ENCODE data around the gene SOX12.

Gene SOX12

GRCh38 chr20:325045-325888 is at the start of gene SOX12:
SOX12 (plus strand) TSS chr20:325552; CDS start chr20:325925, 373 bp downstream.
- peak; percentile 93 for DNase-seq

GRCh38 chr20:275791-276190 is 49.6 kb upstream of the SOX12 start:
- no peak for DNase-seq

- DNase-seq = no peak
Observed at GRCh38 chr20:276620-277495, 48.5 kb upstream of the SOX12 start.

- no peak for DNase-seq
Observed at GRCh38 chr20:277496-277781, 47.9 kb upstream of the SOX12 start.

- DNase-seq = no peak
Observed at GRCh38 chr20:278181-278580, 47.2 kb upstream of the SOX12 start.

GRCh38 chr20:278607-279571 is 46.5 kb upstream of the SOX12 start:
- peak; percentile 14 for DNase-seq

- no peak for DNase-seq
Observed at GRCh38 chr20:284172-284571, 41.2 kb upstream of the SOX12 start.

- no peak for DNase-seq
Observed at GRCh38 chr20:286508-286907, 38.8 kb upstream of the SOX12 start.

- DNase-seq = no peak
Observed at GRCh38 chr20:288956-289692, 36.2 kb upstream of the SOX12 start.

- no peak for DNase-seq
Observed at GRCh38 chr20:289693-290083, 35.7 kb upstream of the SOX12 start.

GRCh38 chr20:290084-290831 is 35.1 kb upstream of the SOX12 start, which contains the start of gene C20orf96:
C20orf96 (minus strand) TSS chr20:290750; CDS start chr20:290610, 140 bp downstream.
- peak; percentile 94 for DNase-seq

- DNase-seq = no peak
Observed at GRCh38 chr20:294602-295001, 30.8 kb upstream of the SOX12 start.

- no peak for DNase-seq
Observed at GRCh38 chr20:295804-296203, 29.5 kb upstream of the SOX12 start.

- DNase-seq = peak; percentile 95
Observed at GRCh38 chr20:297098-297924, 28.0 kb upstream of the SOX12 start, which contains the start of gene ZCCHC3. ZCCHC3 (plus strand) TSS chr20:297570; CDS start chr20:297587, 17 bp downstream.

GRCh38 chr20:297925-298775 is 27.2 kb upstream of the SOX12 start:
- peak; percentile 61 for DNase-seq

GRCh38 chr20:298776-299391 is 26.5 kb upstream of the SOX12 start:
- DNase-seq = no peak

- no peak for DNase-seq
Observed at GRCh38 chr20:300345-300990, 24.9 kb upstream of the SOX12 start.
